ENCODE measurements around the gene PSTPIP1.

PSTPIP1 gene

DNA sequence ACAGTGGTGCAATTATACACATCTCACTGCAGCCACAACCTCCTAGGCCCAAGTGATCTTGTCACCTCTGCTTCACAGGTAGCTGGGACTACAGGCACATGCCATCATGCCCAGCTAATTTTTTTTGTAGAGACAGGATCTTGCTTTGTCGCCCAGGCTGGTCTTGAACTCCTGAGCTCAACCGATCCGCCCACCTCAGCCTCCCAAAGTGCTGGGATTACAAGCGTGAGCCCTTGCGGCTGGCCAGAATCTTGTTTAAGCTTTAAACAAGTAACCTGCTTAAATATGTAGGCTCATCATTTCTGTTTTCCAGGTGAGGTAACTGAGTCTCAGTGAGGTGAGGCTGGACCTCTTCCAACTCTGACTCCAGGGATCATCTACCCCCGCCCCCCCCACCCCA, 7.7 kb upstream of the PSTPIP1 start:
- Mint-ChIP-seq H3K27me3 (no peaks in the 10 kb centered on the region), H3K9me3 (no peaks in the 10 kb centered on the region), H3K27ac (peak overlapping the region; percentile 99), H3K4me3 (no peak overlapping the region), H3K36me3 (ENCODE audit: low read depth) (no peaks in the 10 kb centered on the region), H3K4me1 (ENCODE audit: low read depth) (peaks cover 52% of the 10 kb centered on the region)

GRCh38 chr15:76987896-76988860, 6.7 kb upstream of the PSTPIP1 start:
- H3K4me3 Mint-ChIP-seq, result peak overlapping the region; percentile 76
- peak overlapping the region; percentile 99 for H3K27ac Mint-ChIP-seq
- no peaks in the 10 kb centered on the region for H3K27me3 Mint-ChIP-seq
- peaks cover 60% of the 10 kb centered on the region for H3K4me1 Mint-ChIP-seq (ENCODE audit: low read depth)
- H3K9me3 Mint-ChIP-seq, result no peaks in the 10 kb centered on the region
- H3K36me3 Mint-ChIP-seq (ENCODE audit: low read depth), result no peaks in the 10 kb centered on the region

DNA sequence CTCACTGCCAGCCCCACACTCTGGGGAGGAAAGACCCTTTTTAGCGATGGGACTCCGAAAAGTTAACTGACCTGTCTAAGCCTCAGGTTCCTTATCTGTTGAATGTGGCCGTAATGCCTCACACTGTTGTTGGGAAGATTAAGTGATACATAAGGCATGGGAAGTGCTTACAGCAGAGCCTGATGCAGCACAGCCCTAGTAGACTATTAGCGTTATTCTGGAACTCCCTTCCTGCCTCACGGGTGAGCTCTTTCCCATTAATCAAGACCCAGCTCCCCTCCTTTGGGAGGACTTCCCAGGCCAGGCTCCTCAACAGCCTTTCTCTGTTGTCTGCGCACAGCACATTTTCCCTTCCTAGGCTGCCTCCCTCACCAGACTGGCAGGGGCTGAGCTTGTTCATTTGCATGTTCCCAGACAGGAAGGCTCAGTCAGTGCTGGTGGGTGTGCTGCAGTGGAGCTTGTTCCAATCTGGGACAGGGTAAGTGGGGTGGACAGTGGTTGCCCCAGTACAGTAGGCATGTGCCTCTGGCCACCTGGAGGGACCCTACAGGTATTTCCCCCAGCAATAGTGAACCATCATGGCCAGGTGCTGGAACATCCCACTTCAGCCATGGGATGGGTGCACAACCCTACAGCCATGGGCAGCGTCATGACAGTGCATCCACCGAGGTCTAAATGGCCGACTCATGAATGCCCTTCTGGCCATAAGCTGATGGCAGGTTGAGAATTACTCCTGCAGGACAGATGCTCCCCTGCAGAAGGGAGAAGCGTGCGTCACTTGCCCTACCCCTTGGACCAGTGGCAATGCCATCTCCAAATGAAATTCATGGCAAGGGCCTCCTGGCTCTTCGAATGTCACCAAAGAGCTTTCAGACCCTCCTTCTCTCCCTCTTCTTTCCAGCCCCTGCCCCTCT, 5.8 kb upstream of the PSTPIP1 start:
- no peaks in the 10 kb centered on the region for H3K9me3 Mint-ChIP-seq
- peak overlapping the region; percentile 76 for H3K4me3 Mint-ChIP-seq
- peaks cover 70% of the 10 kb centered on the region for H3K4me1 Mint-ChIP-seq (ENCODE audit: low read depth)
- peak overlapping the region; percentile 99 for H3K27ac Mint-ChIP-seq
- no peaks in the 10 kb centered on the region for H3K36me3 Mint-ChIP-seq (ENCODE audit: low read depth)
- no peaks in the 10 kb centered on the region for H3K27me3 Mint-ChIP-seq

DNA sequence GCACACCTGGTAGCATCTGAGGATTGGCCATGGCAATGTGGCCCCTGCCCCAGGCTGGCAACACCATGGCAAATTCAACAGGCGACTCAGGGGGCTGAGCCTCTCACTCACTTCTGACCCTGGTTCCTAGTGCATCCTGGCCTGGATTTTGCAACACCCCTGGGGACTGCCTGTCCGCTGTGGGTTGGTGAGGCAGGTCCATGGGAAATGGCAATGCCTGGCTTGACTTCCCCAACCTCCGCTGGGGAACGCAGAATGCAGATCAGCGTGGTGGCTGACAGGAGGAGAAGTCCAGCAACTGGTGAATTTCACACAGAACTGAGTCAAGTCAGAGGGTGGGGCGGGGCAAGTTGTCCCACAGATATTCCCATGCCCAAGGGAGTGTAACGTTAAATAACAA, 3.9 kb upstream of the PSTPIP1 start:
- Mint-ChIP-seq H3K9me3 (no peaks in the 10 kb centered on the region), H3K27ac (no peak overlapping the region), H3K4me3 (no peak overlapping the region), H3K36me3 (ENCODE audit: low read depth) (no peaks in the 10 kb centered on the region), H3K27me3 (no peaks in the 10 kb centered on the region), H3K4me1 (ENCODE audit: low read depth) (peaks cover 69% of the 10 kb centered on the region)

GRCh38 chr15:76991741-76992645, 2.9 kb upstream of the PSTPIP1 start:
- no peaks in the 10 kb centered on the region for H3K27me3 Mint-ChIP-seq
- no peak overlapping the region for H3K4me3 Mint-ChIP-seq
- no peaks in the 10 kb centered on the region for H3K9me3 Mint-ChIP-seq
- no peaks in the 10 kb centered on the region for H3K36me3 Mint-ChIP-seq (ENCODE audit: low read depth)
- H3K4me1 Mint-ChIP-seq (ENCODE audit: low read depth), result peaks cover 70% of the 10 kb centered on the region
- H3K27ac Mint-ChIP-seq, result peak overlapping the region; percentile 88

GRCh38 chr15:76993114-76993725, 1.7 kb upstream of the PSTPIP1 start:
- H3K4me1 Mint-ChIP-seq (ENCODE audit: low read depth), result peaks cover 69% of the 10 kb centered on the region
- no peaks in the 10 kb centered on the region for H3K27me3 Mint-ChIP-seq
- H3K4me3 Mint-ChIP-seq, result peak overlapping the region; percentile 89
- no peaks in the 10 kb centered on the region for H3K9me3 Mint-ChIP-seq
- peak overlapping the region; percentile 88 for H3K27ac Mint-ChIP-seq
- peaks cover 10% of the 10 kb centered on the region for H3K36me3 Mint-ChIP-seq (ENCODE audit: low read depth)

DNA sequence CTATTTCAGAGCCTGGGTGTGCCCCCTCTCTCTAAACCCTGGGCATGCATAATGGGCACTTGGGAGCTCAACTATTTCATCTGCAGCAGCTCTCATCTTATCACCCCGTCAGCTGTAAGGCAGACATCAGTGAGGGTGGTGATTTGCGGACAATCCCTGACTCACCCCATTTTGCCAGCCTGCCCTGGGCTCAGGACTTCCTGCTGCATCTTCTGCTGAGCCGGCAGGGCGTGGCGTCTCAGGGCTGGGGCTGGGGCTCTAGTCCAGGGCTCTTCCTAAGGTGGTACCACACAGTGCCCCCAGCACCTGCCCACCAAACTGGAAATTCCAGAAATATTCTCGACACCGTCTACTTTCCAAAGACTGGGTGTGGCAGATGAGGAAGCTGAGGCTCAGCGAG, 925 bp upstream of the PSTPIP1 start:
- no peaks in the 10 kb centered on the region for H3K27me3 Mint-ChIP-seq
- no peaks in the 10 kb centered on the region for H3K9me3 Mint-ChIP-seq
- peaks cover 17% of the 10 kb centered on the region for H3K36me3 Mint-ChIP-seq (ENCODE audit: low read depth)
- H3K4me3 Mint-ChIP-seq, result peak overlapping the region; percentile 89
- peak overlapping the region; percentile 88 for H3K27ac Mint-ChIP-seq
- peaks cover 69% of the 10 kb centered on the region for H3K4me1 Mint-ChIP-seq (ENCODE audit: low read depth)

- H3K4me3 Mint-ChIP-seq, result peak overlapping the region; percentile 89
- peaks cover 69% of the 10 kb centered on the region for H3K4me1 Mint-ChIP-seq (ENCODE audit: low read depth)
- peak overlapping the region; percentile 88 for H3K27ac Mint-ChIP-seq
- H3K36me3 Mint-ChIP-seq (ENCODE audit: low read depth), result peaks cover 18% of the 10 kb centered on the region
- no peaks in the 10 kb centered on the region for H3K9me3 Mint-ChIP-seq
- H3K27me3 Mint-ChIP-seq, result no peaks in the 10 kb centered on the region
These were observed 430 bp upstream of the PSTPIP1 start for GRCh38 chr15:76994496-76994895.

DNA sequence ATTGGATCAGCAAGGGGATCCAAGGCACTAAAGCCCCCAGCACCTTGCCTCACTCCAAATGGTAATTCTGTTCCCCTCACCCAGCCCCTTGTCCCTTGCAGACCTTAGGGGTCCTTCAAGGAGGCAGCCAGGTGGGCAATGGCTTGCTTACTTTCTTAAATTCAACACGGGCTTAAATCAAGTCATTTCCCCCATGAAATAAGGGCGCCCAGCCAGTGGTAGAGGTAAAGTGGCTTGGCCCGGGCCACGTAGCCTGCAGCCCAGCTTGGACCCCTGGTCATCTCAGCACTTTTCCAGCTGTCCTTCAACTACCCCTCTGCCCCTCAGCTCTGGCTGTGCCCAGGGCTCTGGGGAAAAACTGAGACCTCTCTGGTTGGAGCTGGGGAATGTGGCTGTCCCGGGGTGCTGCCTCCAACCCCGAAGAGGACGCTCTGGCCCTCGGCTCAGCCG, 1.2 kb downstream of the PSTPIP1 start:
- H3K4me3 Mint-ChIP-seq, result peak overlapping the region; percentile 89
- peaks cover 76% of the 10 kb centered on the region for H3K4me1 Mint-ChIP-seq (ENCODE audit: low read depth)
- H3K27me3 Mint-ChIP-seq, result no peaks in the 10 kb centered on the region
- peaks cover 22% of the 10 kb centered on the region for H3K36me3 Mint-ChIP-seq (ENCODE audit: low read depth)
- H3K27ac Mint-ChIP-seq, result peak overlapping the region; percentile 88
- H3K9me3 Mint-ChIP-seq, result no peaks in the 10 kb centered on the region

DNA sequence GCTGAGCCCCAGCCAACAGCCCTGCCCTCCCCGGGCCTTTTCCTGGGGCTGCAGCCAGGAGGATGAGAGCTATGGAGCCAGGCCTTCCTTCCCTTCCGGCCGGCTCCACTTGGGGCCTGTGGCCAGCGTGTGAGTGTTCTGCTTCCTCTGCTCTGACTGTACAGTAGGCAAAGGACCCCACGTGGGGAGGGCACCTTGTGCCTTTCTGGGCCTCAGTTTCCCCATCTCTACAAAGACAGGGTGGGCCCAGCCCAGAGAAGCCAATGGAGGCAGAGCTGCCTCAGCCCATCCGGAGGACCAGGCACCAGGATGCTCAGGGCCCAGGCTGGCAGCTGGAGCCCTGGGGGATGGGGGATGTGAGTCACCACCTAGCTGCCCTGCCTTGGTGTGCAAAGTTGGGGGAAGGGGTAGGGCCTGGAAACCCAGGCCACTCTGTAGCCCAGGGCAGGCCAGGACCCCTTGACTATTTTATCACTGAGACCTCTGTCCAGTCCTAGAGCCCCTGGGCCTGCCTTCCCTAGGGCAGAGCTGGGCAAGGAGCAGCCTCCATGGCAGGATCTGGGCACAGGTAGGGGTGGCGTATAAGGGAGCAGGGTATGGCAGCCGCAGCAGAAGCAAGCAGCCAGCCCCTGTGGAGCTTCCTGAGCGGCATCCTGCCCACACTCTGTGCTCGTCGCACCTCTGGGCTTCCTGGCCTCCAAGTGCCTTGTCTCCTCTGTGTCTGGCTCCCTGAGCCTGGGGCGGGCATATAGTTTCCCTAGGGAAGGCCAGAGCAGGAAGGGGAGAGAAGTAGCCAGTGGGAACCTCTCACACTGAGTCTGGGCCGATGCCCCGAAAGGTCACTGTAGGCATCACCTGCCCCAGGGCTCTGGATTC, 1.8 kb downstream of the PSTPIP1 start:
- H3K9me3 Mint-ChIP-seq, result no peaks in the 10 kb centered on the region
- H3K27ac Mint-ChIP-seq, result peak overlapping the region; percentile 88
- H3K27me3 Mint-ChIP-seq, result no peaks in the 10 kb centered on the region
- peak overlapping the region; percentile 89 for H3K4me3 Mint-ChIP-seq
- peaks cover 82% of the 10 kb centered on the region for H3K4me1 Mint-ChIP-seq (ENCODE audit: low read depth)
- peaks cover 26% of the 10 kb centered on the region for H3K36me3 Mint-ChIP-seq (ENCODE audit: low read depth)

- Mint-ChIP-seq H3K36me3 (ENCODE audit: low read depth) (peaks cover 40% of the 10 kb centered on the region), H3K27ac (peak overlapping the region; percentile 79), H3K4me1 (ENCODE audit: low read depth) (peaks cover 83% of the 10 kb centered on the region), H3K27me3 (no peaks in the 10 kb centered on the region), H3K9me3 (no peaks in the 10 kb centered on the region), H3K4me3 (peak overlapping the region; percentile 89)
These were observed 3.8 kb downstream of the PSTPIP1 start for GRCh38 chr15:76998663-76999285.

- Mint-ChIP-seq H3K27ac (no peak overlapping the region), H3K27me3 (no peaks in the 10 kb centered on the region), H3K4me1 (ENCODE audit: low read depth) (peaks cover 84% of the 10 kb centered on the region), H3K9me3 (peaks cover 3% of the 10 kb centered on the region), H3K4me3 (no peak overlapping the region), H3K36me3 (ENCODE audit: low read depth) (peaks cover 52% of the 10 kb centered on the region)
These were observed 5.1 kb downstream of the PSTPIP1 start for GRCh38 chr15:76999996-77000395.

- H3K27me3 Mint-ChIP-seq, result no peaks in the 10 kb centered on the region
- peaks cover 96% of the 10 kb centered on the region for H3K4me1 Mint-ChIP-seq (ENCODE audit: low read depth)
- peaks cover 61% of the 10 kb centered on the region for H3K36me3 Mint-ChIP-seq (ENCODE audit: low read depth)
- H3K4me3 Mint-ChIP-seq, result peak overlapping the region; percentile 38
- peaks cover 3% of the 10 kb centered on the region for H3K9me3 Mint-ChIP-seq
- peak overlapping the region; percentile 63 for H3K27ac Mint-ChIP-seq
These were observed 6.4 kb downstream of the PSTPIP1 start for GRCh38 chr15:77001351-77001750.

Data from stimulated activated naive CD8-positive, alpha-beta T cell treated with anti-CD3 and anti-CD28 coated beads, Interleukin-15, Interleukin-2, amounts not matched to agents 100 ng/mL and 50 ng/mL, for 24 hours (primary cell).